Kidney tubule cell (primary cell): ENCODE data around the gene PAK1.

Experiments
- DNase-seq: peaks from one replicate; pipeline ENCODE4 v3.0.0-alpha.2; 2018; ENCODE audit warnings: low spot score

PAK1 gene

GRCh38 chr11:77371646-77372045 is 102.2 kb downstream of the PAK1 start:
- DNase-seq: no peak

- no peak for DNase-seq
Observed at GRCh38 chr11:77370217-77370616, 103.7 kb downstream of the PAK1 start.

- DNase-seq: peak; percentile 68
Observed at GRCh38 chr11:77361184-77361583, 112.7 kb downstream of the PAK1 start.

- no peak for DNase-seq
Observed at GRCh38 chr11:77359481-77359880, 114.4 kb downstream of the PAK1 start.

GRCh38 chr11:77353131-77353530 is 120.8 kb downstream of the PAK1 start:
- no peak for DNase-seq

- no peak for DNase-seq
Observed at GRCh38 chr11:77351281-77351886, 122.5 kb downstream of the PAK1 start.

- DNase-seq: no peak
Observed at GRCh38 chr11:77347948-77348347, 125.9 kb downstream of the PAK1 start.

- peak; percentile 66 for DNase-seq
Observed at GRCh38 chr11:77346906-77347603, 126.8 kb downstream of the PAK1 start.

GRCh38 chr11:77345621-77346020 is 128.3 kb downstream of the PAK1 start:
- peak; percentile 56 for DNase-seq

GRCh38 chr11:77340501-77340900 is 133.4 kb downstream of the PAK1 start:
- no peak for DNase-seq

GRCh38 chr11:77332259-77332658 is 141.6 kb downstream of the PAK1 start:
- DNase-seq: no peak

GRCh38 chr11:77325159-77325558 is 148.7 kb downstream of the PAK1 start:
- no peak for DNase-seq

- no peak for DNase-seq
Observed at GRCh38 chr11:77324508-77324907, 149.4 kb downstream of the PAK1 start.

GRCh38 chr11:77322926-77323590 is 150.8 kb downstream of the PAK1 start:
- peak; percentile 32 for DNase-seq

- DNase-seq: peak; percentile 55
Observed at GRCh38 chr11:77322506-77322905, 151.4 kb downstream of the PAK1 start.

GRCh38 chr11:77320351-77320750 is 153.5 kb downstream of the PAK1 start:
- DNase-seq: peak; percentile 13

- no peak for DNase-seq
Observed at GRCh38 chr11:77318600-77318999, 155.3 kb downstream of the PAK1 start.

GRCh38 chr11:77316733-77317342 is 157.1 kb downstream of the PAK1 start:
- no peak for DNase-seq

- no peak for DNase-seq
Observed at GRCh38 chr11:77312107-77312506, 161.8 kb downstream of the PAK1 start.

GRCh38 chr11:77311701-77312100 is 162.2 kb downstream of the PAK1 start:
- no peak for DNase-seq

GRCh38 chr11:77310721-77311120 is 163.2 kb downstream of the PAK1 start:
- DNase-seq: no peak

GRCh38 chr11:77309401-77310085 is 164.4 kb downstream of the PAK1 start:
- DNase-seq: no peak
